RWPE2 (cell line): ENCODE data around the gene ZDHHC20.

Source experiments
- ATAC-seq: fragments of 200-7000 bp; cut with Tn5 transposase; 3 replicates; pipeline ENCODE4 v1.9.1; 2021; ENCODE audit warnings: low read depth
- DNase-seq: peaks from one replicate; pipeline ENCODE4 v3.0.0-alpha.2; 2020; ENCODE audit warnings: low spot score
- H3K27ac ChIP-seq: fragments of 450-650 bp; 2 replicates; pipeline ENCODE4 v1.5.1; 2017; ENCODE audit warnings: mild to moderate bottlenecking; ENCODE audit not compliant: poor library complexity, severe bottlenecking
- H3K27me3 ChIP-seq: fragments of 250-450 bp; sonication (Bioruptor Pico); 2 replicates; pipeline ENCODE4 v1.5.1; 2021; ENCODE audit warnings: mild to moderate bottlenecking, moderate library complexity; ENCODE audit not compliant: insufficient read depth, poor library complexity, severe bottlenecking
- H3K36me3 ChIP-seq: fragments of 250-450 bp; sonication (Bioruptor Pico); 2 replicates; pipeline ENCODE4 v1.5.1; 2020; ENCODE audit warnings: low read depth, mild to moderate bottlenecking, moderate library complexity
- H3K4me1 ChIP-seq: fragments of 250-450 bp; sonication (Bioruptor Pico); 2 replicates; pipeline ENCODE4 v1.5.1; 2021; ENCODE audit warnings: mild to moderate bottlenecking, moderate library complexity; ENCODE audit not compliant: insufficient read depth, poor library complexity, severe bottlenecking
- H3K4me3 ChIP-seq: fragments of 250-450 bp; sonication (Bioruptor Pico); 2 replicates; pipeline ENCODE4 v1.5.1; 2021; ENCODE audit warnings: mild to moderate bottlenecking, moderate library complexity; ENCODE audit not compliant: severe bottlenecking
- H3K9me3 ChIP-seq: fragments of 250-450 bp; sonication (Bioruptor Pico); 2 replicates; pipeline ENCODE4 v1.5.1; 2021; ENCODE audit warnings: mild to moderate bottlenecking, moderate library complexity; ENCODE audit not compliant: severe bottlenecking
- TF ChIP-seq, protein P1 (sequence below): fragments of 450-650 bp; IDR thresholded peaks from one replicate; pipeline ENCODE4 v1.5.1; 2017; ENCODE audit warnings: mild to moderate bottlenecking, moderate library complexity; ENCODE audit not compliant: poor library complexity, severe bottlenecking

ZDHHC20 gene

DNA sequence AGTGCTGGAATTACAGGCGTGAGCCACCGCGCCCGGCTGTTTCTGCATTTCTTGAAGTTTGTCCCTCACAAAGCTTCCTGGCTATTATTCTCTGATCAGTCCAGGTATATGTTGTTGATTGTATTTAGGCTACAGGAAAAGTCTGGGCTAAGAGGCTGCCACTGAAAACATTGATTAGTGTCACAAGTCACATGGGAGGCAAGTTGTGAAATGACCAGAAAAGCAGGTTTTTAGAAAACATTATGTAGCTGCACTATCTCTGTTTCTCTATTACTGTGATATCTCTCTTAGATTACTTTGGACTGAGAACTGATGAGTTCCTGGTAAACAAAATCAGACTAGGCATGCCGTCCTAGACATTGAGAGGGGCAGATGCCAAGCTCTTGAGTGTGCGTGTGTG lies 16.0 kb upstream of the ZDHHC20 start:
- no peak overlapping the region for H3K4me3 ChIP-seq
- no peaks in the 10 kb centered on the region for H3K9me3 ChIP-seq
- no peak overlapping the region for H3K27ac ChIP-seq
- no peaks in the 10 kb centered on the region for H3K36me3 ChIP-seq
- TF ChIP-seq, protein P1, sequence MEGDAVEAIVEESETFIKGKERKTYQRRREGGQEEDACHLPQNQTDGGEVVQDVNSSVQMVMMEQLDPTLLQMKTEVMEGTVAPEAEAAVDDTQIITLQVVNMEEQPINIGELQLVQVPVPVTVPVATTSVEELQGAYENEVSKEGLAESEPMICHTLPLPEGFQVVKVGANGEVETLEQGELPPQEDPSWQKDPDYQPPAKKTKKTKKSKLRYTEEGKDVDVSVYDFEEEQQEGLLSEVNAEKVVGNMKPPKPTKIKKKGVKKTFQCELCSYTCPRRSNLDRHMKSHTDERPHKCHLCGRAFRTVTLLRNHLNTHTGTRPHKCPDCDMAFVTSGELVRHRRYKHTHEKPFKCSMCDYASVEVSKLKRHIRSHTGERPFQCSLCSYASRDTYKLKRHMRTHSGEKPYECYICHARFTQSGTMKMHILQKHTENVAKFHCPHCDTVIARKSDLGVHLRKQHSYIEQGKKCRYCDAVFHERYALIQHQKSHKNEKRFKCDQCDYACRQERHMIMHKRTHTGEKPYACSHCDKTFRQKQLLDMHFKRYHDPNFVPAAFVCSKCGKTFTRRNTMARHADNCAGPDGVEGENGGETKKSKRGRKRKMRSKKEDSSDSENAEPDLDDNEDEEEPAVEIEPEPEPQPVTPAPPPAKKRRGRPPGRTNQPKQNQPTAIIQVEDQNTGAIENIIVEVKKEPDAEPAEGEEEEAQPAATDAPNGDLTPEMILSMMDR: no peak
- DNase-seq (no peak), ATAC-seq (no peak)
- no peaks in the 10 kb centered on the region for H3K4me1 ChIP-seq
- H3K27me3 ChIP-seq: no peaks in the 10 kb centered on the region

- Histone ChIP-seq H3K9me3 (no peaks in the 10 kb centered on the region), H3K4me3 (no peak overlapping the region), H3K27ac (no peak overlapping the region), H3K4me1 (no peaks in the 10 kb centered on the region), H3K27me3 (no peaks in the 10 kb centered on the region), H3K36me3 (no peaks in the 10 kb centered on the region)
- DNase-seq (no peak), ATAC-seq (no peak)
- TF ChIP-seq, protein P1: no peak
Measured at GRCh38 chr13:21470785-21471184, 11.7 kb upstream of the ZDHHC20 start.

- no peak overlapping the region for H3K27ac ChIP-seq
- no peak for DNase-seq
- no peaks in the 10 kb centered on the region for H3K27me3 ChIP-seq
- no peaks in the 10 kb centered on the region for H3K4me1 ChIP-seq
- no peaks in the 10 kb centered on the region for H3K36me3 ChIP-seq
- no peak overlapping the region for H3K4me3 ChIP-seq
- H3K9me3 ChIP-seq: no peaks in the 10 kb centered on the region
- TF ChIP-seq, protein P1: no peak
- ATAC-seq: no peak
Measured at GRCh38 chr13:21466527-21466926, 7.4 kb upstream of the ZDHHC20 start.

- Histone ChIP-seq H3K27me3 (no peaks in the 10 kb centered on the region), H3K4me3 (no peak overlapping the region), H3K36me3 (no peaks in the 10 kb centered on the region), H3K27ac (no peak overlapping the region), H3K9me3 (no peaks in the 10 kb centered on the region), H3K4me1 (no peaks in the 10 kb centered on the region)
- DNase-seq (no peak), ATAC-seq (no peak)
- TF ChIP-seq, protein P1: no peak
Measured at GRCh38 chr13:21465710-21466160, 6.6 kb upstream of the ZDHHC20 start.

DNA sequence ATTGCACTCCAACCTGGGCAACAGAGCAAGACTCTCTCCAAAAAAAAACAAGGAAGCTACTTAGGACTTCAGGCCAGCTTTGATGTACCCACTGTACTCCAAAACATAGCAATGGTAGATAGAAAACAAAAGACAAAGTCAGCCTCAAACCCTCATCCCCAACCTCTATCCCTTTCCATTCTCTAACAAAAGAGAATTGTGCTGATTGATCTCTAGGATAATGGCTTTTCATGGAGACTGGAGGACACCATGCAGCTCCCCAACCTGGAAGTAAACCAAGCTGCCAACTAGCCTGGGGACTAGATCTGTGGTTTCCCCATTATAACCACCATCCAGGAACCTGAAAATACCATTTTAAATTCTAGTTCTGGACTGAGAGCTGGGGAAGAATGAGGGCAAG lies 4.3 kb upstream of the ZDHHC20 start:
- H3K4me1 ChIP-seq: no peaks in the 10 kb centered on the region
- H3K27ac ChIP-seq: no peak overlapping the region
- H3K27me3 ChIP-seq: no peaks in the 10 kb centered on the region
- DNase-seq: no peak
- no peak for ATAC-seq
- TF ChIP-seq, protein P1: no peak
- H3K4me3 ChIP-seq: no peak overlapping the region
- H3K36me3 ChIP-seq: no peaks in the 10 kb centered on the region
- no peaks in the 10 kb centered on the region for H3K9me3 ChIP-seq
